Gastrocnemius medialis (tissue), 4 donors: ENCODE data around the gene CPPED1.

Experiments used
- CTCF ChIP-seq, 5 experiments: fragments of 450-650 bp in 3 of 5; fragments of 200-600 bp in 2 of 5; sonication (generic) in 2 of 5; IDR thresholded peaks in 4 of 5; conservative IDR thresholded peaks in 1 of 5; 1 replicate in 4 of 5; 2 replicates in 1 of 5; pipeline ENCODE4 v1.5.1; 2016 to 2019; ENCODE audit warnings: antibody characterized with exemption in 5 of 5, mild to moderate bottlenecking in 3 of 5, moderate library complexity in 3 of 5
- POLR2A ChIP-seq, 2 donors: fragments of 450-650 bp; IDR thresholded peaks; one replicate each; pipeline ENCODE4 v1.6.1; 2017; ENCODE audit warnings: antibody characterized with exemption in 2 of 2, mild to moderate bottlenecking in 2 of 2, moderate library complexity in 2 of 2

- TF ChIP-seq CTCF (IDR thresholded peaks at IDR 0.05 in 4 of 5, conservative IDR thresholded peaks at IDR 0.05 in 1 of 5): no peak
- no peak for TF ChIP-seq POLR2A (IDR thresholded peaks at IDR 0.05)
Observed at GRCh38 chr16:12655537-12655936, 148.2 kb downstream of the CPPED1 start.
